Chondrocyte (in vitro differentiated cells): Measurements from ENCODE around the gene IL27RA. TPM values are rescaled to one million over a fixed set of nuclear protein-coding genes. Genes with fewer than 3 reads are reported as not detected.

Experiments
- DNase-seq: peaks from one replicate; pipeline ENCODE4 v3.0.0; 2021; ENCODE audit warnings: mixed read lengths, low spot score
- H3K27ac Mint-ChIP-seq: one replicate; pipeline ENCODE4 v1.8.0; 2021; ENCODE audit warnings: mild to moderate bottlenecking, moderate library complexity, mixed read lengths; ENCODE audit not compliant: unreplicated experiment
- H3K27me3 Mint-ChIP-seq: 2 replicates; pipeline ENCODE4 v1.8.0; 2021; ENCODE audit warnings: low read depth, mixed read lengths
- H3K36me3 Mint-ChIP-seq: 2 replicates; pipeline ENCODE4 v1.8.0; 2021; ENCODE audit warnings: low read depth, mixed read lengths
- H3K4me1 Mint-ChIP-seq: 2 replicates; pipeline ENCODE4 v1.8.0; 2021; ENCODE audit warnings: low read depth, mild to moderate bottlenecking, mixed read lengths
- H3K4me3 Mint-ChIP-seq: one replicate; pipeline ENCODE4 v1.8.0; 2021; ENCODE audit warnings: mild to moderate bottlenecking, moderate library complexity, mixed read lengths; ENCODE audit not compliant: unreplicated experiment
- H3K9me3 Mint-ChIP-seq: 2 replicates; pipeline ENCODE4 v1.8.0; 2021; ENCODE audit warnings: low read depth, mixed read lengths
- CTCF ChIP-seq: fragments of 200-600 bp; sonication (generic); IDR thresholded peaks from 2 replicates; pipeline ENCODE4 v1.5.0; 2021; ENCODE audit warnings: antibody characterized with exemption, mild to moderate bottlenecking, moderate library complexity
- total RNA-seq: library from RNA; stranded (reverse); gene quantifications from 3 replicates; pipeline ENCODE4 v1.2.1, GENCODE V29; 2021

Gene IL27RA
- total RNA-seq, 1 donor from 2014 or later = 3.0 TPM

DNA sequence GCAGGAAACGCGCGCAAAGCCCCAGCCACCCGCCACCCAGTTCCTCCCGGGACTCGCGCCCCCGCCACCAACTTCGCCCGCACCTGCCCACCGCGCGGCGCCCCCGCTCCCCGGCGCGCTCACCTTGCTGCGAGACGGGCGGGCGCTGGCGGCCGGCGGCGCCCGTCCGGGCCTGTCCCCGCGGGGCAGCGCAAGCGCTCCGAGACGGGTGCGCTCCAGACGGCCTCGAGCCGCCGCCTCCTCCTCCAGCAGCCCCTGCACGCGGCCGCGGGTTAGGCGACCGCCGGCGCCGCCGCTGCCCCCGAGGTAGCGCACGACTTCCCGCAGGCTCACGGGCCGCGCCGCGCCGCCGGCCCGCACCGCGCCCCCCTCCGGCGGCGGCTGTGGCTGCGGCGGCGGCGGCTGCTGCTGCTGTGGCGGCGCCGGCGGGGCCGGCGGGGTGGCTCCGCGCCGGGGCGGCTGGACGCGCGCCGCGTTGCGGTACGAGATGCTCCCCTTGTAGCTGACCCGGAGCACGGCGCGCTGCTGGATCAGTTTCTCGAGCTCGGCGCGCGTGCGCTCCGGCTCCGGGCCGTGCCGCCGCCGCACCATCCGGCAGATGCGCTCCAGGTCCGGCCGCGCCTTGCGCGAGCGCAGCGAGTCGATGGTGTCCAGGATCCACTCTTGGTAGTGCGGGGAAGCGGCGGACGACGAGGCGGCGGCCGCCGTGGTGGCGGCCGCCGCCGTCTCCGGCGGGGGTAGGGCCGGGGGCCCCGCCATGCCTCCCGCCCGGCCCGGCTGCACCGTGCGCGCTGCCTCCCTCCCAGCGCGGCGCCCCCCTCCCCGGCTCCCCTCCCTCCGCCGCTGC is 58.3 kb downstream of the IL27RA start:
- peak; percentile 24 for TF ChIP-seq CTCF
- H3K4me1 Mint-ChIP-seq = peaks cover 19% of the 10 kb centered on the region
- peaks cover 13% of the 10 kb centered on the region for H3K36me3 Mint-ChIP-seq
- peaks cover 8% of the 10 kb centered on the region for H3K9me3 Mint-ChIP-seq
- H3K27ac Mint-ChIP-seq = peak overlapping the region; percentile 0
- no peak for DNase-seq
- no peaks in the 10 kb centered on the region for H3K27me3 Mint-ChIP-seq
- H3K4me3 Mint-ChIP-seq = peak overlapping the region; percentile 69

DNA sequence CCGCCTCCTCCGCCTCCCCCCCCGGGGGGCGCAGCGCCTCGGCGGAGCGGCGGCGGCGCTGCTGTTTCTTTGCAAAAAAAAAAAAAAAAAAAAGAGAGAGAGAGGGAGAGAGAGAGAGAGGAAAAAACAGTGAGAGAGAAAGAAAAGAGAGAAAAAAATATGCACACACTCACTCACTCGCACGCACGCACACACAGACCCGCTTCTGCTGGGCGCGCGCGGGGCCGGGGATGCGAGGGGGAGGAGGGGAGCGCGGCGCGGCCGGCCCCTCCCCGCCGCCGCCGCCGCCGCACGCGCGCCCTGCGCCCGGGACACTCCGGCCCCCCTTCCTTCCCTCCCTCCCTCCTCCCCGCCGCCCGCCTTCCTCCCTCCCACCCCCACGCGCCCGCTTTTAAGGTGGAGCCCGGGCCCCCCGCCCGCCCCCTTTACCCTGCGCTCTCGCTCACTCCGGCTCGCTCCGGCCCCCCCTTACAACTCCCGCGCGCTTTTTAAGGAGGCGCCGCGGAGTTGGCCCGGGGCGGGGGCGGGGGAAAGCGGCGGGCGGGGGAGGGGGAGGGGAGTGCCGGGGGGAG is 59.0 kb downstream of the IL27RA start, which contains the start of gene SAMD1:
SAMD1 (minus strand) TSS at position 243 of the 572 bp plus-strand sequence.
- Mint-ChIP-seq H3K27me3 (no peaks in the 10 kb centered on the region), H3K4me1 (peaks cover 19% of the 10 kb centered on the region), H3K27ac (peak within 1 kb of the TSS; percentile 98), H3K36me3 (peaks cover 11% of the 10 kb centered on the region), H3K9me3 (peaks cover 8% of the 10 kb centered on the region), H3K4me3 (peak within 1 kb of the TSS; percentile 95)
- TF ChIP-seq CTCF = no peak
- DNase-seq = no peak

- TF ChIP-seq CTCF = peak; percentile 71
- no peak for DNase-seq
- peak overlapping the region; percentile 95 for H3K4me3 Mint-ChIP-seq
- H3K27ac Mint-ChIP-seq = peak overlapping the region; percentile 98
- H3K9me3 Mint-ChIP-seq = peaks cover 8% of the 10 kb centered on the region
- H3K27me3 Mint-ChIP-seq = no peaks in the 10 kb centered on the region
- H3K4me1 Mint-ChIP-seq = peaks cover 19% of the 10 kb centered on the region
- peaks cover 11% of the 10 kb centered on the region for H3K36me3 Mint-ChIP-seq
Observed at GRCh38 chr19:14091081-14091812, 59.7 kb downstream of the IL27RA start.

DNA sequence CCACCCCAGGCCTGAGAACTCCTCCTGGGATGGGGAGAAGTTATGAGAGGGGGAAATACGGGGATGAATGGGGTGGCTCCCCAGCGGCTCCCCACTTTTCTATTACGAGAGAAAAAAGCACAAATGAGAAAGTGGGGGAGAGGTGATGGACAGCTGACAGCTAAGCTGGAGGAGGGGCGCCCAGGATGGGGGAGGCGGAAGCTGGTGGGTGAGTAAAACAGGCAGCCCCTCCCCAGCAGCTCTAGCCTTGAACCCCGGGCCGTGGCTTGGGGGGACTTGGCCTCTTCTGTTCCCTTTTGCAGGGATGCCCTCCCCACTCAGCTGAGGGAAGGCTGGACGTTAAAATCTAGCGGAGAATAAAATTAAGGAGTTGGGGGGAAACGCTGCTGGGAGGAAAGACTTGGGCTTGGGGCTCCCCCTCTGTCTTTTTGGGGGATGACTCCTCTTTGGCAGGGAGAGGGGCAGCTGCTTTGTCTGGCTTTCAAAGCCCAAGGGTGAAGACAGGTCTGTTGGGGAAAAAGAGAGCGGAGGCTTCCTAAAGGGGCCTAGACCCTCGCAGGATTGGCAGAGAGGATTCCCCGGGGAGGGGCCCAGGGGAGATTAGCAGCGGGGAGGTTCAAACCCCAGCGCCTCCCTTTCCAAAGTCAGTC is 60.4 kb downstream of the IL27RA start:
- Mint-ChIP-seq H3K9me3 (peaks cover 8% of the 10 kb centered on the region), H3K27ac (peak overlapping the region; percentile 98), H3K4me3 (peak overlapping the region; percentile 95), H3K4me1 (peaks cover 19% of the 10 kb centered on the region), H3K36me3 (peaks cover 14% of the 10 kb centered on the region), H3K27me3 (no peaks in the 10 kb centered on the region)
- TF ChIP-seq CTCF = no peak
- no peak for DNase-seq
